GM21526 (cell line): ENCODE measurements around the gene SVIL.
"Not testable (repeated sequence)": the region's sequence is repeated elsewhere in the genome, so short reads cannot be mapped to it uniquely, and the experiment has no call there.

ENCODE experiments used
- ATAC-seq: cut with Tn5 transposase; IDR thresholded peaks from one replicate; pipeline ENCODE4 v1.9.1; 2021; ENCODE audit warnings: moderate library complexity; ENCODE audit not compliant: unreplicated experiment, low FRiP score

Gene SVIL

GRCh38 chr10:29522918-29523317 lies 111.9 kb downstream of the SVIL start:
- no peak for ATAC-seq

- ATAC-seq, result no peak
Measured at GRCh38 chr10:29522061-29522855, 112.5 kb downstream of the SVIL start.

GRCh38 chr10:29519659-29520058 lies 115.1 kb downstream of the SVIL start:
- no peak for ATAC-seq

GRCh38 chr10:29517352-29517923 lies 117.3 kb downstream of the SVIL start:
- no peak for ATAC-seq

GRCh38 chr10:29516309-29516932 lies 118.3 kb downstream of the SVIL start:
- not testable (repeated sequence) for ATAC-seq

- not testable (repeated sequence) for ATAC-seq
Measured at GRCh38 chr10:29515879-29516278, 118.9 kb downstream of the SVIL start.

- not testable (repeated sequence) for ATAC-seq
Measured at GRCh38 chr10:29515104-29515503, 119.7 kb downstream of the SVIL start.

- ATAC-seq, result no peak
Measured at GRCh38 chr10:29514306-29514705, 120.5 kb downstream of the SVIL start.

GRCh38 chr10:29512425-29512974 lies 122.3 kb downstream of the SVIL start:
- ATAC-seq, result no peak

GRCh38 chr10:29511806-29512205 lies 123.0 kb downstream of the SVIL start:
- ATAC-seq, result not testable (repeated sequence)

GRCh38 chr10:29510483-29511157 lies 124.2 kb downstream of the SVIL start:
- not testable (repeated sequence) for ATAC-seq

- ATAC-seq, result no peak
Measured at GRCh38 chr10:29508554-29509244, 126.1 kb downstream of the SVIL start.

- not testable (repeated sequence) for ATAC-seq
Measured at GRCh38 chr10:29507750-29508149, 127.0 kb downstream of the SVIL start.

- not testable (repeated sequence) for ATAC-seq
Measured at GRCh38 chr10:29506324-29506921, 128.3 kb downstream of the SVIL start.

GRCh38 chr10:29502351-29502750 lies 132.4 kb downstream of the SVIL start:
- no peak for ATAC-seq

GRCh38 chr10:29501692-29502091 lies 133.1 kb downstream of the SVIL start:
- no peak for ATAC-seq

- ATAC-seq, result no peak
Measured at GRCh38 chr10:29499993-29500537, 134.7 kb downstream of the SVIL start.

- ATAC-seq, result peak; percentile 84
Measured at GRCh38 chr10:29496341-29497162, 138.2 kb downstream of the SVIL start.

- ATAC-seq, result no peak
Measured at GRCh38 chr10:29495366-29495765, 139.4 kb downstream of the SVIL start.
